NCI-H187 (cell line): ENCODE results near the gene RIMS1.
"Not testable (repeated sequence)": the region's sequence is repeated elsewhere in the genome, so short reads cannot be mapped to it uniquely, and the experiment has no call there.

ENCODE experiments used
- DNase-seq, 2 experiments: peaks; one replicate each; lab custom pipeline; 2025; lab: John Stamatoyannopoulos, UW

The RIMS1 gene

GRCh38 chr6:71977884-71978283 lies 91.5 kb downstream of the RIMS1 start:
- no peak for DNase-seq

- DNase-seq = no peak
Observed at GRCh38 chr6:71979911-71980310, 93.6 kb downstream of the RIMS1 start.

- DNase-seq = no peak
Observed at GRCh38 chr6:71982389-71982788, 96.0 kb downstream of the RIMS1 start.

GRCh38 chr6:71983131-71983530 lies 96.8 kb downstream of the RIMS1 start:
- DNase-seq = no peak

GRCh38 chr6:71994705-71995271 lies 108.4 kb downstream of the RIMS1 start:
- DNase-seq = no peak

GRCh38 chr6:71997341-71997740 lies 111.0 kb downstream of the RIMS1 start:
- no peak for DNase-seq

GRCh38 chr6:72002415-72002814 lies 116.1 kb downstream of the RIMS1 start:
- DNase-seq = no peak

GRCh38 chr6:72006591-72006990 lies 120.2 kb downstream of the RIMS1 start:
- not testable (repeated sequence) for DNase-seq

GRCh38 chr6:72022830-72023229 lies 136.5 kb downstream of the RIMS1 start:
- no peak for DNase-seq

- DNase-seq = no peak
Observed at GRCh38 chr6:72031471-72031870, 145.1 kb downstream of the RIMS1 start.

- no peak for DNase-seq
Observed at GRCh38 chr6:72032086-72032485, 145.7 kb downstream of the RIMS1 start.

- DNase-seq = no peak
Observed at GRCh38 chr6:72035486-72035885, 149.1 kb downstream of the RIMS1 start.

- DNase-seq = no peak
Observed at GRCh38 chr6:72035966-72036365, 149.6 kb downstream of the RIMS1 start.

GRCh38 chr6:72037006-72037405 lies 150.7 kb downstream of the RIMS1 start:
- no peak for DNase-seq

GRCh38 chr6:72040111-72040510 lies 153.8 kb downstream of the RIMS1 start:
- no peak for DNase-seq

GRCh38 chr6:72042088-72042487 lies 155.7 kb downstream of the RIMS1 start:
- DNase-seq = no peak

- DNase-seq = no peak
Observed at GRCh38 chr6:72048080-72048479, 161.7 kb downstream of the RIMS1 start.

GRCh38 chr6:72049376-72049775 lies 163.0 kb downstream of the RIMS1 start:
- no peak for DNase-seq

- no peak for DNase-seq
Observed at GRCh38 chr6:72061286-72061685, 174.9 kb downstream of the RIMS1 start.

GRCh38 chr6:72064399-72064975 lies 178.1 kb downstream of the RIMS1 start:
- DNase-seq = no peak

- DNase-seq = no peak
Observed at GRCh38 chr6:72078096-72078495, 191.7 kb downstream of the RIMS1 start.

GRCh38 chr6:72080260-72080941 lies 194.1 kb downstream of the RIMS1 start:
- DNase-seq = no peak

- no peak for DNase-seq
Observed at GRCh38 chr6:72081871-72082270, 195.5 kb downstream of the RIMS1 start.

- no peak for DNase-seq
Observed at GRCh38 chr6:72083976-72084375, 197.6 kb downstream of the RIMS1 start.
